ENCODE data around the gene ASTN2. TPM values are rescaled to one million over a fixed set of nuclear protein-coding genes. Genes with fewer than 3 reads are reported as not detected.

The ASTN2 gene
- polyA plus RNA-seq, 1 donor: 4.2 TPM

- no peak for DNase-seq
Measured at GRCh38 chr9:116596646-116597045, 818.2 kb downstream of the ASTN2 start.

GRCh38 chr9:116594547-116594946, 820.3 kb downstream of the ASTN2 start:
- DNase-seq: no peak

GRCh38 chr9:116592970-116593369, 821.9 kb downstream of the ASTN2 start:
- no peak for DNase-seq

- no peak for DNase-seq
Measured at GRCh38 chr9:116589392-116590354, 825.2 kb downstream of the ASTN2 start.

- no peak for DNase-seq
Measured at GRCh38 chr9:116587919-116588318, 826.9 kb downstream of the ASTN2 start.

- no peak for DNase-seq
Measured at GRCh38 chr9:116585896-116586295, 829.0 kb downstream of the ASTN2 start.

GRCh38 chr9:116585204-116585603, 829.7 kb downstream of the ASTN2 start:
- DNase-seq: no peak

- DNase-seq: no peak
Measured at GRCh38 chr9:116580853-116581252, 834.0 kb downstream of the ASTN2 start.

GRCh38 chr9:116576386-116576785, 838.5 kb downstream of the ASTN2 start:
- no peak for DNase-seq

GRCh38 chr9:116574027-116574679, 840.7 kb downstream of the ASTN2 start:
- no peak for DNase-seq

GRCh38 chr9:116572095-116572748, 842.6 kb downstream of the ASTN2 start:
- DNase-seq: peak; percentile 83

GRCh38 chr9:116569111-116569510, 845.7 kb downstream of the ASTN2 start:
- no peak for DNase-seq

GRCh38 chr9:116566677-116567488, 848.0 kb downstream of the ASTN2 start:
- no peak for DNase-seq

GRCh38 chr9:116565986-116566385, 848.9 kb downstream of the ASTN2 start:
- no peak for DNase-seq

- DNase-seq: no peak
Measured at GRCh38 chr9:116564266-116564793, 850.5 kb downstream of the ASTN2 start.

- no peak for DNase-seq
Measured at GRCh38 chr9:116558818-116559540, 855.9 kb downstream of the ASTN2 start.

- no peak for DNase-seq
Measured at GRCh38 chr9:116558035-116558434, 856.8 kb downstream of the ASTN2 start.

- DNase-seq: no peak
Measured at GRCh38 chr9:116555556-116556155, 859.2 kb downstream of the ASTN2 start.

- DNase-seq: peak; percentile 76
Measured at GRCh38 chr9:116555119-116555518, 859.7 kb downstream of the ASTN2 start.

GRCh38 chr9:116550696-116551436, 864.0 kb downstream of the ASTN2 start:
- DNase-seq: peak; percentile 30
